T-helper 1 cell (primary cell): ENCODE results near the gene PFKFB2.
A peak's percentile ranks its signal among the peaks of the same experiment; 100 is the strongest.
"Not testable (repeated sequence)": the region's sequence is repeated elsewhere in the genome, so short reads cannot be mapped to it uniquely, and the experiment has no call there.

Experiments used
- DNase-seq, 5 donors: peaks; one replicate each; pipeline ENCODE4 v3.0.0-alpha.2; 2012 to 2020

The PFKFB2 gene

GRCh38 chr1:207039380-207040180 lies 13.5 kb upstream of the PFKFB2 start:
- DNase-seq, result no peak

GRCh38 chr1:207040181-207040533 lies 12.9 kb upstream of the PFKFB2 start:
- no peak for DNase-seq

DNA sequence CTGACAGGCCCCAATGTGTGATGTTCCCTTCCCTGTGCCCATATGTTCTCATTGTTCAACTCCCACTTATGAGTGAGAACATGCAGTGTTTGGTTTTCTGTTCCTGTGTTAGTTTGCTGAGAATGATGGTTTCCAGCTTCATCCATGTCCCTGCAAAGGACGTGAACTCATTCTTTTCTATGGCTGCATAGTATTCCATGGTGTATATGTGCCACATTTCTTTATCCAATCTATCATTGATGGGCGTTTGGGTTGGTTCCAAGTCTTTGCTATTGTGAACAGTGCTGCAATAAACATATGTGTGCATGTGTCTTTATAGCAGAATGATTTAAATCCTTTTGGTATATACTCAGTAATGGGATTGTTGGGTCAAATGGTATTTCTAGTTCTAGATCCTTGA lies 11.7 kb upstream of the PFKFB2 start:
- not testable (repeated sequence) for DNase-seq

DNA sequence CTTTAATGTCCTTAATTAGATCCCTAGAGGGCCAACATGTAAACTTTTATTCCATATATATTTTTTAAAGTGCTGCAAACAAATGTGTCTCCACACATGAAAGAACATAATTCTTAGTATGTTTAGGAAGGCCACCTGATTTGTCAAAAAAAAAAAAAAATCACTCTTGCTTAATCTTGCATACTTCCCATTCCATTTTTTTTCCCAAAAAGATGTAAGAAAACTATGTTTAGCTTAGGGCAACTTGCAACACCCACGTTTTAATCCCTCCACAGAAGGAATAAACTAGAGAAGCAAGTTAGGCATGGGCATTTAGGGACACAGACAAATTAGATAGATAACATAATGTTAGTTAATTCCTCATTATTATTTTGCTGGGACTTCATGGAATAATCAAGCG lies 7.6 kb upstream of the PFKFB2 start:
- DNase-seq, result no peak

- no peak for DNase-seq
These were observed 5.6 kb upstream of the PFKFB2 start for GRCh38 chr1:207047505-207047904.

- no peak for DNase-seq
These were observed 5.0 kb upstream of the PFKFB2 start for GRCh38 chr1:207048041-207048440.

DNA sequence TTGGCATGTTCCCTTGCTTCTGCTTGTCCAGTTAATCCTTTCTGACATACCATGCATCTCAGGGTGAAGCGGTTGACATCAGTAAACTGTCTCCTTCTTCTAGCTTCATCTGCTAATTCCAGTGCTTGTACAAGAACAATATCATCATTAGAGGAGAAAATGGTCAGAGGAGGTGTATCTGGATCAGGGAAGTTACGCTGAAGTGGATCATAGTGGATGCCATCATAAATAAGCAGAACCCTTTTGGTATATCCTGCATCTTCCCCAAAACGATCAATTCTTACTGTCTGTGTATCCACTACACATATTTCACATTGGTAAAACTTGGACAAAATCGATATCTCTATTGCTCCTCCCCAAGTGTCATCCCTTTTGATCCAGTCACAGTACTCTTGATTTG lies 4.0 kb upstream of the PFKFB2 start:
- DNase-seq, result no peak

DNA sequence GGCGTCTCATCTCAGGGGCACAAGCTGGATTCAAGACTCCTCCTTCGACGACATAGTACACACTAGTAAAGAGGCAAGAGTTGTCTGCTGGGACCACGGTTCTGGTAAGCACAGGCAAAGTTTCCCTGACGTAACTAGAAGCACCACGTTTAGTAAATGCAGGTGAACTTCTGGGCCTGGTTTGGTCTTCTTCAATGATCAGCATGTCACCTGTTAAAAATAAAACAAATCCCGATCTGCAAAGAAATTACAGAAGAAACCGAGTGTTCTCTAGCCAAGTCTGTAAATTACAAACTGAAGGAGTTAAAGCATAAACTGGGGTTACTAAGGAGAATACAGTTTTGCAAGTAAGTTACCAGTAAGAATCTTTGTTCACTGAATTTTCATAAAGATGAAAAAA lies 3.6 kb upstream of the PFKFB2 start:
- DNase-seq, result no peak

DNA sequence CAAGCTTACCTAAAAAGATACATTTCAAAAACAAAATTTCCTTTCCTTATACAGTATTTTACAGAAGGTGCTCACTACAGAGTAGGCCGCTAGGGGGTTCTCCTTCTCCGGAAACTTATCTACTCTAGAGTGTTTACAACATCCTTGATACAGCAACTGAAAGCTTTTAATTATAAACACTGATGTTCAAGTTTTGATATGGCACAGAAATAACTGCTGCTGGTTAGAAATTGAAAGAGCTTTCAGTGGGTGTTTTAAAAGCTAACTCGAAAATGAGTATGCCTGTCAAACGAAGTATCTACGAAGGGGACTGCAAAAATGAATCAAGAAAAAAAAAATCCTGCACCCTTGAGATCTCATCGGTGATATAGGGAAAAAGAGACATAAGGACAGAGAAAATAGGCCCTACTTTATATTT lies 3.1 kb upstream of the PFKFB2 start:
- peak in 4 of 5 donors; percentile 25 to 63 (median 44) for DNase-seq

DNA sequence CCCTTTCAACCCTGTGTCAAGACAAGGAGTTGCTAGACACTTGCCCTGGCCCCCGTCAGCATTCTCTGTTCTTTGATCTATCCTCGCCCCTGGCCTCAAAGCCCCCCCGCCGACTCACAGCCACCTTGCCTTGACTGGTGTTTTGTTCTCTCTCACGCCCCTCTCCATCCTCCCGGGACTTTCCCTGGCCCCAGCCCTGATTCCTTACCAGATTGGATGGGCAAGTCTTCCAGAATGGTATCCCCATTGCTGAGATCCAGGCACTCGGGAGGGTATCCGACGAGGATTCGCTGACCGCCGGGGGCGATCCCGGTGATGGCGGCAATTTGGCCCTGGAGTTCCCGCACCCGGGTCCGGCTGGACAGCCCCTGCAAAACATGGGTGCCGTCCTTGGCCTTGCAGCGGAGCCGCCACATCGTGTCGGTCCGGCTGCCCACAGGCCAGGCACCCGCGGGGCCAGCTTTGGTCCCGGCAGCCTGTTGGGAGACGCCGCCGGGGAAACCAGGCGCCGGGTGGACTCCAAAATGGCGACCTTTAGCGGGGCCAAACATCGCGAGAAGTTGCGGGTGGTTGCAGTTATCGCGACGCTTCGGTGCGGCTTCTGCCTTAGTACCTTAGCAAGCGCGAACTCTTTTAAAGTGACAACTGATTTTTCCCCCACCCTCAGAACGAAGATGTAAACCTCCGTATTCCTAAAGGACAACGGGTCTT lies 2.4 kb upstream of the PFKFB2 start:
- DNase-seq, result peak; percentile 71 to 91 (median 87)

DNA sequence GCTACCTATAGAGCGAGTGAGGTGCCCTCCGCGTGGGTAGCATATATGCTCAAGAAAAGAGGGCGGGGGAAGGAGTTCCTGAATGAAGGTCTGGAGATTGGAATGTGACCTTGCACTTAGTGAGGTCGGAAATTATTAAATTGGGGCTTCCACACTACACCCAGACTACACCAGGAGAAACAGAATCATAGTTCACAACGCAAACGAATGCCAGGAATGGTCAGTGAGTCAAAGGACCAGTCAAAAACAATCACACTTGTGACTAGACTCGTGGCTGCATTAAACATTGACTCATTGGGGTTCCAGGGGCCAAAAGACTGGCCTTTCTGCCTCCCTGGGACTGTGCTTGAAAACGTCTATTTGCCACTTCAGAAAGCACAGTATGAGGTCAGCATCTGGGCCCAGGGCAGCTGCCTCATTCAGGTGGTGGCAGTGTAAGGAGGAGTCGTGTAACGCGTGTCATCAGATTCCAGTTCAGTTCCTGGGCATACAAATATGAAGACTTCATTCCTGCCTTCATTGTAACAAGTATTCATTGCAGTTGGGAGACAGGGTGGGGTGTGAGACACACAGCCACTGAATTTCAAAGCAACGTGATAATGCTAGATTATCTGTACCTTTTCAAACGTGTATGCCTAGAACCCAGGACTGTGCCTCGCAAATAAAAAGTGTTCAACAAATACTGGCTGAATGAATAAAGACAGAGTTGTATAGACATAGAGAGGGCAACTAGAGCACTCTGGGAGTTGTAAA lies 1.7 kb upstream of the PFKFB2 start, which contains the start of gene YOD1:
Gene YOD1 (minus strand): TSS at position 18 of the 753 bp plus-strand sequence. CDS start 178 bp downstream, outside the sequence.
- DNase-seq, result no peak

GRCh38 chr1:207054491-207054890 lies 1.4 kb downstream of the PFKFB2 start:
- DNase-seq, result no peak

GRCh38 chr1:207055386-207056001 lies 2.4 kb downstream of the PFKFB2 start:
- DNase-seq, result no peak

DNA sequence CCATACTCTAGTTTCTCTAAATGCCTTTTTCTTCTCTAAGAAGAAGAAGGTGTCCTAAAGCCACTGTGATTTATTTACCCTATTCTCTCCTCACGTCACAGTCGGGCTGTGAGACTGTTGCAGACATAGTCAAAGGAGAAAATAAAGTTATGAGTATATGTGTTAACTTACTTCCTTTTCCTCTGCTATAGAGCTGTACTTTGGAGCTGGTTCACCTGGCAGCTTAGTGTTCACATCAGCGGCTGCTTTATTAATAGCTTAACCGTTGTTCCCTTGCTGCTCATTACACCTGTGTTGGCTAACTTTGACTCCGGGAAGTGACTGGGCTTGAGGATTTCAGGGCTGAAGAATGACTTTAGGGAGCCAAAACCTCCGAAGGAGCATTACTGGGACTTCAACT lies 3.6 kb downstream of the PFKFB2 start:
- DNase-seq, result no peak

DNA sequence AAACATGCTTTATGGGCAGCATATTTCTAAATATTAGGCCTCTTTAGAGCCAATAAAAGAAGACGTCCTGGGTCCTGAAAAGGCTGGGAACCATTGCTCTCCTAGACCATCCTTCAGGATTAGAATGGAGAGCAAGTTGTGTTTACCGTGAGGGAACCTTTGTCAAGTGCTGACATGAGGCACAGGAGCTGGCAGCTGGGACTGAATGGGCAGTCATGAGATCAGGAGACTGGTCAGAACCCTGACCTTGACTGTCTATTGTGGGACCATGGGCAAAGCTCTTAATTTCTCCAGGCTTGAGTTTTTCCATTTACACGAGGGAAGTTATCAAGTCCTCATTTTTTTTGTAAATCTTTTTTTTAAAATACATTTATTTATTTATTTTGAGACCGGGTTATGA lies 5.2 kb downstream of the PFKFB2 start:
- DNase-seq, result no peak

- DNase-seq, result no peak
These were observed 6.1 kb downstream of the PFKFB2 start for GRCh38 chr1:207058878-207059867.

- no peak for DNase-seq
These were observed 6.8 kb downstream of the PFKFB2 start for GRCh38 chr1:207059881-207060280.

- no peak for DNase-seq
These were observed 7.5 kb downstream of the PFKFB2 start for GRCh38 chr1:207060596-207060995.

- no peak for DNase-seq
These were observed 9.0 kb downstream of the PFKFB2 start for GRCh38 chr1:207062058-207062457.

- no peak for DNase-seq
These were observed 9.9 kb downstream of the PFKFB2 start for GRCh38 chr1:207063014-207063413.

DNA sequence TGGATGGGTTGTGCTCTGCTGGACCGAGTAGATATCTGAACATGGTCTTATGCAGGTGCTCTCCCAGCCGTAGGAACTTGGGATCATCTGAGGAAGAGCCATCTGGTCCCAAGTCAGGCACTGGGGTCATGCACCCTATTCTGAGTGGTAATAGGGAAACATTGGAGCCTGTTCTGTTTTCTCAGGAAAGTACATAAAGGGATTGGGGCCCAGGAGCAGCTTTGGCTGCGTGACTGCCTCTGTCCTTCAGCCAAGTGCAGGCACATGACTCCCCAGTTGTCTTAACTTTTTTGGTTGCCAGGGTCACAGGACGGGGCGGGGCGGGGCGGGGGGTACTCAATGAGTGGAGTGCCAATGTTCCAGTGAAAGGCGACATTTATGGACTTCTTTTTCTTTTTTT lies 11.5 kb downstream of the PFKFB2 start:
- no peak for DNase-seq

DNA sequence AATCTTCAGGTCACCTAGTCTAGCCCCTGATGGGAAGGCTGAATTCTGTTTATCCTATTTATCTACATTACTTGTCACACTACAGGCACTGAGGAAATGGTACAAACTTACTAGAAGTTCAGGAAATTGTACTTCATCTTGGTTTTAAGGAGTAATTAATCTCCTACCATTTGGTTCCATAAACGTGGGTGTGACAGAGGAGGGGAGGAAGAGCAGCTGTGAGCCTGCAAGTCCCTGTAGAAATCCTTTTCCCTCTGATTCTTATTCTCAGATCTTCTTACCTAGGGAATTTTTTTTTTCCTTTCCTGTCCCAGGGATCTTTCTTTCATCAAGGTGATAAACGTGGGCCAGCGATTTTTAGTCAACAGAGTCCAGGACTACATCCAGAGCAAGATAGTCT lies 14.1 kb downstream of the PFKFB2 start:
- DNase-seq, result no peak
